Liver (tissue), 9 donors: ENCODE data around the gene TAF11L2. TPM values are rescaled to one million over a fixed set of nuclear protein-coding genes. Genes with fewer than 3 reads are reported as not detected.
"Not testable (repeated sequence)": the region's sequence is repeated elsewhere in the genome, so short reads cannot be mapped to it uniquely, and the experiment has no call there.

Source experiments
- DNase-seq: peaks from one replicate; pipeline ENCODE4 v3.0.0-alpha.2; 2017; ENCODE audit warnings: low spot score
- H3K27ac ChIP-seq, 2 donors: one replicate each; pipeline ENCODE4 v1.7.0; 2013; ENCODE audit warnings: inconsistent platforms in 2 of 2, low read length in 2 of 2, control low read depth in 1 of 2, low read depth in 1 of 2, mild to moderate bottlenecking in 1 of 2
- H3K27me3 ChIP-seq, 4 donors: one replicate each; pipeline versions ENCODE4 v1.6.1 to v1.7.0; 2013; ENCODE audit warnings: low read length in 3 of 4, inconsistent platforms in 1 of 4, mild to moderate bottlenecking in 1 of 4, moderate library complexity in 1 of 4; ENCODE audit not compliant: control insufficient read depth in 4 of 4, insufficient read depth in 4 of 4
- H3K36me3 ChIP-seq, 4 donors: one replicate each; pipeline versions ENCODE4 v1.6.1 to v1.7.0; 2013; ENCODE audit warnings: low read length in 3 of 4, mild to moderate bottlenecking in 3 of 4, low read depth in 1 of 4, moderate library complexity in 1 of 4; ENCODE audit not compliant: control insufficient read depth in 4 of 4, insufficient read depth in 3 of 4
- H3K4me1 ChIP-seq, 4 donors: one replicate each; pipeline versions ENCODE4 v1.6.1 to v1.7.0; 2013; ENCODE audit warnings: low read length in 3 of 4, mild to moderate bottlenecking in 3 of 4, moderate library complexity in 1 of 4; ENCODE audit not compliant: control insufficient read depth in 4 of 4, insufficient read depth in 4 of 4
- H3K4me3 ChIP-seq, 3 donors: one replicate each; pipeline versions ENCODE4 v1.6.1 to v1.7.0; 2013; ENCODE audit warnings: low read length in 3 of 3, control low read depth in 1 of 3, low read depth in 1 of 3, mild to moderate bottlenecking in 1 of 3
- H3K9ac ChIP-seq, 2 donors: one replicate each; pipeline ENCODE4 v1.7.0; 2013; ENCODE audit warnings: low read length in 2 of 2, mild to moderate bottlenecking in 2 of 2, moderate library complexity in 2 of 2, control low read depth in 1 of 2, low read depth in 1 of 2
- H3K9me3 ChIP-seq, 4 donors: one replicate each; pipeline versions ENCODE4 v1.6.1 to v1.7.0; 2013; ENCODE audit warnings: low read length in 3 of 4; ENCODE audit not compliant: control insufficient read depth in 4 of 4
- GABPA ChIP-seq, 2 donors: IDR thresholded peaks in 1 of 2; conservative IDR thresholded peaks in 1 of 2; 2 replicates each; pipeline ENCODE4 v1.6.1; 2016; ENCODE audit warnings: antibody characterized with exemption in 2 of 2, mild to moderate bottlenecking in 1 of 2, moderate library complexity in 1 of 2
- HNF4A ChIP-seq, 2 donors: conservative IDR thresholded peaks; 2 replicates each; pipeline ENCODE4 v1.6.1; 2016; ENCODE audit warnings: antibody characterized with exemption in 2 of 2, mild to moderate bottlenecking in 2 of 2
- HNF4G ChIP-seq: IDR thresholded peaks from 2 replicates; pipeline ENCODE4 v1.6.1; 2016; ENCODE audit warnings: antibody characterized with exemption
- JUND ChIP-seq, 2 donors: IDR thresholded peaks; 2 replicates each; pipeline ENCODE4 v1.6.1; 2016; ENCODE audit warnings: antibody characterized with exemption in 2 of 2
- NR2F2 ChIP-seq: IDR thresholded peaks from 2 replicates; pipeline ENCODE4 v1.6.1; 2016; ENCODE audit warnings: antibody characterized with exemption
- WGBS: extraction: QIAGEN DNeasy Blood & Tissue Kit; methylation state at CpG from one replicate; pipeline ENCODE4 v1.1.7; 2013; 5-methylcytosine and 5-hydroxymethylcytosine counted together
- polyA plus RNA-seq, 2 donors: library from polyadenylated mRNA; stranded (reverse) in 1 of 2; unstranded in 1 of 2; fragments of 200-250 nt in 1 of 2; fragments of >200 nt in 1 of 2; fragmentation: Nextera tagmentation in 1 of 2; extraction: Ambion mirVana in 1 of 2; gene quantifications; one replicate each; pipeline versions ENCODE4 v1.2.1 to v1.2.3, GENCODE V29; 2013 to 2015
- total RNA-seq, 2 donors: library from RNA; depleted of rRNA; stranded (reverse); fragments of >200 nt; gene quantifications; one replicate each; pipeline ENCODE4 v1.2.3, GENCODE V29; 2014
- TF ChIP-seq, protein P1 (sequence below): fragments of 150-350 bp; IDR thresholded peaks from 2 replicates; pipeline ENCODE4 v1.5.1; 2017; ENCODE audit warnings: improper control_type of control experiment, low read depth, low read length; ENCODE audit not compliant: missing input control
- TF ChIP-seq, protein P2 (sequence below): IDR thresholded peaks from 2 replicates; pipeline ENCODE4 v1.6.1; 2016; ENCODE audit warnings: antibody characterized with exemption
- donor health status: healthy.
- donor health status: healthy.
- donor health status: healthy.
- donor health status: healthy.
- donor health status: healthy.

The TAF11L2 gene
- total and polyA plus RNA-seq, 4 donors: not detected

DNA sequence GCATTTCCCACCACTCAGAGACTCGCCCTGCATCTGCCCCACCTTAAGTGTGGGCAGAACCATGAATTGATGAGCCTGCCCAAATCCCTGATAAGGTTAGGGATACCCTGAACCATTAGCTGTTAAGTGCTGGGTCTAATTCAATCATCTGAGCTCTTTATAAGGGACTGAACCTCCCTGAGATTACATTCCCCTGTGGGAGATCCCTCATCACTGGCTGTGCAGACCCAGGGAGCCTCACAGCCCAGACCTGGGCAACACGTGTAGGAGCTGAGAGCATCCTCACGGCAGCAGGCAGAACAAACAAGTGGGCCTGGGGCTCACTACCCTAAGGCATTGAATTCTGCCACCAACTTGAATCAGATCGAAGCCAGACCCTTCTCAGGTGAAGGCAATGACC, 585 bp upstream of the TAF11L2 start (continued):
- TF ChIP-seq, protein P1, sequence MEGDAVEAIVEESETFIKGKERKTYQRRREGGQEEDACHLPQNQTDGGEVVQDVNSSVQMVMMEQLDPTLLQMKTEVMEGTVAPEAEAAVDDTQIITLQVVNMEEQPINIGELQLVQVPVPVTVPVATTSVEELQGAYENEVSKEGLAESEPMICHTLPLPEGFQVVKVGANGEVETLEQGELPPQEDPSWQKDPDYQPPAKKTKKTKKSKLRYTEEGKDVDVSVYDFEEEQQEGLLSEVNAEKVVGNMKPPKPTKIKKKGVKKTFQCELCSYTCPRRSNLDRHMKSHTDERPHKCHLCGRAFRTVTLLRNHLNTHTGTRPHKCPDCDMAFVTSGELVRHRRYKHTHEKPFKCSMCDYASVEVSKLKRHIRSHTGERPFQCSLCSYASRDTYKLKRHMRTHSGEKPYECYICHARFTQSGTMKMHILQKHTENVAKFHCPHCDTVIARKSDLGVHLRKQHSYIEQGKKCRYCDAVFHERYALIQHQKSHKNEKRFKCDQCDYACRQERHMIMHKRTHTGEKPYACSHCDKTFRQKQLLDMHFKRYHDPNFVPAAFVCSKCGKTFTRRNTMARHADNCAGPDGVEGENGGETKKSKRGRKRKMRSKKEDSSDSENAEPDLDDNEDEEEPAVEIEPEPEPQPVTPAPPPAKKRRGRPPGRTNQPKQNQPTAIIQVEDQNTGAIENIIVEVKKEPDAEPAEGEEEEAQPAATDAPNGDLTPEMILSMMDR: no peak

DNA sequence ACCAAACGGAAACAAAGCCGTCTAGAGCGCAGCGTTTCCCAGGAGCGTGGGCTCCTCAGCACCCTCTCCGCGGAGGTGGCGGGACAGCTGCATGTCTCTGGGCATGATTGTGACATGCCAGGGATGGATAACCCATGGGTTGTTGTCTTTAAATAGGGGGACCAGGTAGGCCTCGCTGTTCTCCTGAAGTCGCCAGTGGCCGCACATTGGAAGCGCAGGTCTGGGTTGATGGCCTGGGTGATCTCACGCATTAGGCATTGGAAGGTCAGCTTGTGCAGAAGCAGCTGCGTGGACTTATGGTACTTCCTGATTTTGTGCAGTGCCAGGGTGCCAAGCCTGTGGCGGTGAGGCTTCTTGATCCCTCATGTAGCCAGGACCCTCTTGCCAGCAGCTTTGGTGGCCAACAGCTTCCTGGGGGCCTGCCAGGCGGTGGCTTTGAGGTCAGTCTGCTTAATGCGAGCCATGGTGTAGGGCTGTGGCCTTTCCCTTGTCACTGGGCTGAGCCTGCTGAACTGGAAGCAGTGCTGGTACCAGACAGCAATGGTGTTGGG, 13.8 kb downstream of the TAF11L2 start:
- TF ChIP-seq GABPA (IDR thresholded peaks at IDR 0.05 in 1 of 2, conservative IDR thresholded peaks at IDR 0.05 in 1 of 2) (no peak), JUND (IDR thresholded peaks at IDR 0.05) (no peak), HNF4A (conservative IDR thresholded peaks at IDR 0.05) (no peak), NR2F2 (no peak), HNF4G (no peak)
- TF ChIP-seq, protein P2, sequence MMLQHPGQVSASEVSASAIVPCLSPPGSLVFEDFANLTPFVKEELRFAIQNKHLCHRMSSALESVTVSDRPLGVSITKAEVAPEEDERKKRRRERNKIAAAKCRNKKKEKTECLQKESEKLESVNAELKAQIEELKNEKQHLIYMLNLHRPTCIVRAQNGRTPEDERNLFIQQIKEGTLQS: no peak
- TF ChIP-seq, protein P1: no peak
- 93% methylated on average over 17 of the region's 17 CpGs for WGBS
- Histone ChIP-seq H3K4me1 (no peaks in the 10 kb centered on the region), H3K4me3 (no peak overlapping the region), H3K27me3 (no peaks in the 10 kb centered on the region), H3K27ac (no peak overlapping the region), H3K36me3 (no peaks in the 10 kb centered on the region), H3K9ac (no peak overlapping the region), H3K9me3 (no peaks in the 10 kb centered on the region)
- DNase-seq: no peak

DNA sequence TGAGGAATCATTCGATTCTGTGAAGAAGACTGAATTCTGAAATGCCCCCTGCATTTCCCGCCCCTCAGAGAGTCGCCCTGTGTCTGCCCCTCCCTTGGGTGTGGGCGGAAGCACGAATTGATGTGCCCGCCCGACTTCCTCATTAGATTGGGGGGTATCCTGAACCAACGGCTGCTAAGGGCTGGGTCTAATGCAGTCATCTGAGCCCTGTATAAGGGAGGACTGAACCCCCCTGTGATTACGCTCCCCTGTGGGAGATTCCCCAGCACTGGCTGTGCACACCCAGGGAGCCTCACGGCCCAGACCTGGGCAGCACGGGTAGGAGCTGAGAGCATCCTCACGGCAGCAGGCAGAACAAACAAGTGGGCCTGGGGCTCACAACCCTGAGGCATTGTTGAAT, 19.5 kb downstream of the TAF11L2 start:
- H3K27me3 ChIP-seq, H3K9ac ChIP-seq, H3K27ac ChIP-seq, H3K4me1 ChIP-seq, H3K4me3 ChIP-seq, DNase-seq, H3K36me3 ChIP-seq, H3K9me3 ChIP-seq: not testable (repeated sequence)
- 82% methylated on average over 9 of the region's 12 CpGs for WGBS

DNA sequence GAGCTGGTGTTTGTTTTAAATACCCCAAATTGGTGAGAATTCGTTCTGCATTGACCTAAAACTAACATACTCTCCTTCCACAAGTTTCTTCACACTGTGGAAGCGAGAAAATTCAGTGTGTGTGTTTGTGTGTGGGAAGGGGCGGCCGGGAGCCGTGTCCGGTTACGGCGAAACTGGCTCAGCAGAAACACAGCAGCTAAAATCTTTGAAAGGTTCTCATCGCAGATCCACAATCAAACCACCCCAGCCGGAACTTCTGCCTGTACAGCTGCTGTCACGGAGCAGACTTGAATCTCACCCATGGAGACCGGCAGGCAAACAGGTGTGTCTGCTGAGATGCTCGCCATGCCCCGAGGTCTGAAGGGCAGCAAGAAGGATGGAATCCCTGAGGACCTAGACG, 20.0 kb downstream of the TAF11L2 start, which contains the start of gene TAF11L3:
Gene TAF11L3, plus strand, starts transcription at position 301 of the 400 bp plus-strand sequence.
- no CpG with 5 or more reads among the region's 15 CpGs for WGBS
- DNase-seq, H3K4me3 ChIP-seq, H3K36me3 ChIP-seq, H3K4me1 ChIP-seq, H3K27me3 ChIP-seq, H3K27ac ChIP-seq, H3K9ac ChIP-seq, H3K9me3 ChIP-seq: not testable (repeated sequence)

DNA sequence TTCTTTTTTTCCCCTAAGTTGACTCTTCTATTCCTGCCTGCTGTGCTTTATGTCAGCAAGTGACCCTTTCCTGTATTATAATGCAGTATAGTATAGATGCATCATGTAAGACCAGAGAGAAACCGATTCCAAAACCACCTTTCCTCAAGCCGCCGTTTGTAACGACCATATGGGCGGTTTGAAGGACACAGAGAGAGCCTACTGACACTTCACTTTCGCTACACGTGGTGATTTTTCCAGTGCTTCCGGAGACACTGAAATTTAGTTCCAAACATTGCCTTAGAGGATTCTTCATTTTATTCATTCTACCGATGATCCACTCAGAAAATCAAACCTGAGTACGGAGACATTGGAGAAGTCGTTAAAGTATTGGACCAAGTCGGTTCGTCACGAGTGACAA, 21.5 kb downstream of the TAF11L2 start:
- not testable (repeated sequence) for DNase-seq, H3K4me1 ChIP-seq, H3K27ac ChIP-seq, H3K36me3 ChIP-seq, H3K9me3 ChIP-seq, H3K9ac ChIP-seq, H3K27me3 ChIP-seq, H3K4me3 ChIP-seq
- WGBS: 87% methylated on average over 8 of the region's 14 CpGs

DNA sequence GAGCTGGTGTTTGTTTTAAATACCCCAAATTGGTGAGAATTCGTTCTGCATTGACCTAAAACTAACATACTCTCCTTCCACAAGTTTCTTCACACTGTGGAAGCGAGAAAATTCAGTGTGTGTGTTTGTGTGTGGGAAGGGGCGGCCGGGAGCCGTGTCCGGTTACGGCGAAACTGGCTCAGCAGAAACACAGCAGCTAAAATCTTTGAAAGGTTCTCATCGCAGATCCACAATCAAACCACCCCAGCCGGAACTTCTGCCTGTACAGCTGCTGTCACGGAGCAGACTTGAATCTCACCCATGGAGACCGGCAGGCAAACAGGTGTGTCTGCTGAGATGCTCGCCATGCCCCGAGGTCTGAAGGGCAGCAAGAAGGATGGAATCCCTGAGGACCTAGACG, 23.5 kb downstream of the TAF11L2 start, which contains the start of gene TAF11L4:
Gene TAF11L4, plus strand, starts transcription at position 301 of the 400 bp plus-strand sequence.
- not testable (repeated sequence) for H3K9me3 ChIP-seq, H3K4me3 ChIP-seq, DNase-seq, H3K9ac ChIP-seq, H3K27ac ChIP-seq, H3K4me1 ChIP-seq, H3K36me3 ChIP-seq, H3K27me3 ChIP-seq
- no CpG with 5 or more reads among the region's 15 CpGs for WGBS

DNA sequence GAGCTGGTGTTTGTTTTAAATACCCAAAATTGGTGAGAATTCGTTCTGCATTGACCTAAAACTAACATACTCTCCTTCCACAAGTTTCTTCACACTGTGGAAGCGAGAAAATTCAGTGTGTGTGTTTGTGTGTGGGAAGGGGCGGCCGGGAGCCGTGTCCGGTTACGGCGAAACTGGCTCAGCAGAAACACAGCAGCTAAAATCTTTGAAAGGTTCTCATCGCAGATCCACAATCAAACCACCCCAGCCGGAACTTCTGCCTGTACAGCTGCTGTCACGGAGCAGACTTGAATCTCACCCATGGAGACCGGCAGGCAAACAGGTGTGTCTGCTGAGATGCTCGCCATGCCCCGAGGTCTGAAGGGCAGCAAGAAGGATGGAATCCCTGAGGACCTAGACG, 26.9 kb downstream of the TAF11L2 start, which contains the start of gene TAF11L5:
Gene TAF11L5, plus strand, starts transcription at position 301 of the 400 bp plus-strand sequence.
- not testable (repeated sequence) for H3K4me1 ChIP-seq, H3K9me3 ChIP-seq, H3K27me3 ChIP-seq, H3K27ac ChIP-seq, H3K4me3 ChIP-seq, H3K36me3 ChIP-seq, H3K9ac ChIP-seq, DNase-seq
- no CpG with 5 or more reads among the region's 15 CpGs for WGBS
